Measurements from ENCODE around the gene SKIL.

SKIL gene

DNA sequence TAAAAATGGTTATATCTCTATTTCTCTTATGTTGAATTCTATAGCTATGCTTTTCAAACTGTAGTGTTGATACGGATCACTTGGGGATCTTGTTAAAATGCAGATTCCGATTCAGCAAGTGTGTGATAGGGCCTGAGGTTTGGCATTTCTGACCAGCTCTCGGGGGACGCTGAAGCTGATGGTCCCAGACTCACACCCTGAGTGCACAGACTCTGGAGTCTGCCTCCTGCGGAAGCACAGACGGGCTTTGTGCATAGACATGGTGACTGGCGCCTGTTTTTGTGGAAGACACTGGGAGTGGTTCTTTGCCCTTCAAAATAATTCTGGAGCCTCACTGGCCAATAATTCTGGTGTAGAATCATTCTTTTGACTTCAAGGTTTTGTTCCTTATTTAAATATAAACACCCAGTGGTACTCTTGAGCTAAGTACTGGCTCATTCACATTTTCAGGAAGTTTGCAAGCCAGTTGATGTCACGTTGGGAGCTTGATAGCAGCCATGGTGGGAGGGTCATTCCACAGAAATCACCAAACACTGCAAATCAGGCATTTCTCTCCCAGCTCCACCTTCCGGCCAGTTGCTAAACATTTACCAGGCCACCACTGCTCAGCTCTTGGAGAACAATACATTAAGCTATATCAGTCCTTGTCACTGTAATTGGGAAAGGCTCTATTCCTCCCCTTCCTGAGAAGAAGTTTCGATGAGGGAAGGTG is 80.3 kb downstream of the SKIL start:
- no peak for DNase-seq (ENCODE audit: low spot score)

DNA sequence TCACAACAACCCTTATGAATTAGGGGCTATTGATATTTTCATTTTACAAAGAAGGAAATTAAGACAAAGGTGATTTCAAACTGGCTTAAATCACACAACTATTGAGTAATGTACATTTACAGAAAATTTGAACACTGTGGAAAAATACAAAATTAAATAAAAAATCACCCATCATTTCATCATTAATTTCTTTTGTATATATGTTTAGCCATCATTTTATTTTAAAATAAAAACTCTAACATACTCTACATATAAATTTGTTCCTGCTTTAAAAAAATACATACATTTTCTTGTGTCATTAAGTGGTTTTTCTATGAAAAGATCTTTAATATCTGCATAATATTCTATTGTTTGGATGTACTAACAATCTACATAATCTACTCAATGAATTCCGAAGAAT is 81.3 kb downstream of the SKIL start:
- no peak for DNase-seq (ENCODE audit: low spot score)

DNA sequence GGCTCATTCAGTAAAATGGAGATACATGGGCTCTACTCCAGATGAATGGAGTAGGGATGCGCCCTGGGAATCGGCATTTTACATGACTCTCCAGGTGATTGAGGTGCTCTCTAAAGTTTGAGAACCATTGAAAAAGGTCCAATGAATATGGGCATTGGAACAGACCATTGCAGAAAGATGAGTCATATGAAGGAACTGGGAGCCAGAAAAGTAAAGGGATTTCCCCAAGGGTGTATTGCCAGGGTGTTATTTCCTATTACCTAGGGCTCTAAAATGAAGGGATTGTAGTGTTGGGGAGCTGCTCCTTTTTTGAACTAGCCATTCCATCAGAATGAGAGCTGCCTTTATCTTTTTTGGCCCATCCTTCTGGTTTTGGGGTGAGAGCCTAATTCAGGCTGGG is 82.8 kb downstream of the SKIL start:
- no peak for DNase-seq (ENCODE audit: low spot score)

DNA sequence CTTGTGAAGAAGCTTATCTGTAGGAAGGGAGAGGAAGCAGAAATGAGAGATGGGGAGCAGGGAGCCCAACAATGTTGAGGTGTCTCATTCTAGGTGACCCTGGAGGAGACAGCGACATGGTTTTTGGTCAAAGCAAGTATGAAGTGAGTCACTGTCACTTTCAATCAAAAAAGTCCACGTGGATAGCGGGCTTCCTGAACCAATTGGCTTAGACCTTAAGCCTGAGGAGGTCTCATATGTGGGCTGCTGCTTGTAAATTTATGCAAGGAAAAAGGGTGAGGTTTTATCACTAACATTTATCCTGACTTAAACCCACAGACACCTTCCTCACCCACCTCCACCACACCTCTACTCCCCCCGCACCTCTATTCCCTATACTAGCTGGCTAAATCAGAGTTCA is 83.9 kb downstream of the SKIL start:
- no peak for DNase-seq (ENCODE audit: low spot score)

DNA sequence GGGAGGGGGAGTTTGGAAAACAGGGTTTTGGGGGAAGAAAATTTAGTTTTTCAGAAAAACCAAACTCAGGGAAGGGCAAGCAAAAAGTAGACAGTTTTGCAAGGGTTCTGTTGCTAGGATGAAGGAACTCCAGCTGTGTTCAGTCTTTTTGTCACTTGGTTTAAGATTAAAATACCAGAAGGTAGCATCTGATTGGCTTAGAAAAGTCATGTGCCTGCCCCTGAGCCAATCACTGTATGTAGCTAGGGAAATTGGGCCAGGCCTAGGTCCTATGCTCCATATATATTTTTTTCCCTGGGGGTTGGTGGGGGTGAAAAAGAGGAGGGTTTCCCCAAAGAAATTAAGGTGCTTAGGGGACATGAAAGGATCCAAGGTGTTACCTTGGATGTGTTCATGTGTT is 85.4 kb downstream of the SKIL start:
- DNase-seq (ENCODE audit: low spot score): no peak

DNA sequence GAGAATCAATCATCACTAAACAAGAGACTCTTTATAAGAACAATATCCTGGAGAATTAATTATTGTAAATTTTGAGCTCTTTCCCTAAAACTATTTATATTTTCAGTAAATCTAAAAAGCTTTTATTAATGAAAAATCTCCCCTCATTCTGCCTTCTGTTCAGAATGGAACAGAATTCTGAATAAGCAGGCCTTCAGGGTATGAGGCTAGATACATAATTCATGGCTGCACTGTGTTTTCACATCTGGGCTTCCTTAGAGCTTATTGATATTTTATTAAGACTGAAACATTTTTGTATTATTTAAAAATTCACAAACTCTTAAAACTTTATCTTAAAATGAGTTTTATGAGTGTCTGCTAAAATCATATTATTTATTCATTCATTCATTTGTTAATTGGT is 85.9 kb downstream of the SKIL start:
- DNase-seq (ENCODE audit: low spot score): no peak
